HepG2 (cell line): Measurements from ENCODE around the gene STX5. TPM values are rescaled to one million over a fixed set of nuclear protein-coding genes. Genes with fewer than 3 reads are reported as not detected.

Experiments used
- ATF6 ChIP-seq: sonication (generic); formaldehyde crosslinking; conservative IDR thresholded peaks from 2 replicates; pipeline ENCODE4 v1.4.0; 2020; ENCODE audit warnings: missing genetic modification reagents
- BATF2 ChIP-seq: sonication (generic); formaldehyde crosslinking; IDR thresholded peaks from 2 replicates; pipeline ENCODE4 v1.8.0; 2022; ENCODE audit warnings: mild to moderate bottlenecking, missing genetic modification reagents, moderate library complexity
- CCDC6 ChIP-seq: sonication (generic); formaldehyde crosslinking; IDR thresholded peaks from 2 replicates; pipeline ENCODE4 v1.8.1; 2022; ENCODE audit warnings: mild to moderate bottlenecking, missing genetic modification reagents, moderate library complexity
- DR1 ChIP-seq: sonication (generic); formaldehyde crosslinking; IDR thresholded peaks from 2 replicates; pipeline ENCODE4 v1.8.0; 2021; ENCODE audit warnings: mild to moderate bottlenecking, missing genetic modification reagents, inconsistent platforms
- HOMEZ ChIP-seq: IDR thresholded peaks from 2 replicates; pipeline ENCODE4 v1.6.1; 2016; ENCODE audit warnings: low read depth
- KDM6A ChIP-seq: IDR thresholded peaks from 2 replicates; pipeline ENCODE4 v1.6.1; 2016; ENCODE audit warnings: low read depth
- SAP130 ChIP-seq: IDR thresholded peaks from 2 replicates; pipeline ENCODE4 v1.6.1; 2016; ENCODE audit warnings: low read depth
- SP5 ChIP-seq: IDR thresholded peaks from 2 replicates; pipeline ENCODE4 v1.6.1; 2016; ENCODE audit warnings: low read depth, borderline replicate concordance
- SYNCRIP ChIP-seq: fragments of 200-400 bp; formaldehyde crosslinking; IDR thresholded peaks from 2 replicates; pipeline ENCODE4 v1.6.1; 2018; ENCODE audit warnings: mild to moderate bottlenecking, low read depth, low read length; ENCODE audit not compliant: insufficient read depth
- TFE3 ChIP-seq: IDR thresholded peaks from 2 replicates; pipeline ENCODE4 v1.6.1; 2016
- ZFP82 ChIP-seq: sonication (generic); formaldehyde crosslinking; IDR thresholded peaks from 2 replicates; pipeline ENCODE4 v1.5.1; 2020; ENCODE audit warnings: mild to moderate bottlenecking, missing genetic modification reagents, borderline replicate concordance
- ZHX1 ChIP-seq: sonication (generic); formaldehyde crosslinking; IDR thresholded peaks from 2 replicates; pipeline ENCODE4 v1.8.1; 2022; ENCODE audit warnings: low read depth, mild to moderate bottlenecking, missing genetic modification reagents
- ZNF12 ChIP-seq: sonication (generic); formaldehyde crosslinking; IDR thresholded peaks from 2 replicates; pipeline ENCODE4 v1.5.0; 2020; ENCODE audit warnings: missing genetic modification reagents
- ZNF30 ChIP-seq: sonication (generic); formaldehyde crosslinking; IDR thresholded peaks from 2 replicates; pipeline ENCODE4 v1.5.0; 2020; ENCODE audit warnings: mild to moderate bottlenecking, missing genetic modification reagents
- ZNF414 ChIP-seq: sonication (generic); formaldehyde crosslinking; IDR thresholded peaks from 2 replicates; pipeline ENCODE4 v1.5.0; 2020; ENCODE audit warnings: missing genetic modification reagents
- ZNF549 ChIP-seq: sonication (generic); formaldehyde crosslinking; IDR thresholded peaks from 2 replicates; pipeline ENCODE4 v1.5.0; 2020; ENCODE audit warnings: missing genetic modification reagents
- ZSCAN31 ChIP-seq: sonication (generic); formaldehyde crosslinking; IDR thresholded peaks from 2 replicates; pipeline ENCODE4 v1.5.0; 2020; ENCODE audit warnings: low read depth, mild to moderate bottlenecking, missing genetic modification reagents
- polyA plus RNA-seq, 8 experiments: library from polyadenylated mRNA; depleted of rRNA in 3 of 8; stranded (reverse) in 7 of 8; unstranded in 1 of 8; fragments of >200 nt; fragmentation: Illumina TruSeq in 4 of 8; extraction: Trizol in 4 of 8; gene quantifications; 2 replicates each; pipeline versions ENCODE4 v1.2.1 to v1.2.3, GENCODE V29; 2011 to 2016; ENCODE audit warnings: low read depth in 4 of 8, missing spikeins in 1 of 8, mixed read lengths in 1 of 8; ENCODE audit not compliant: insufficient read depth in 1 of 8
- total RNA-seq, 5 experiments: library from RNA; depleted of rRNA; stranded (reverse); fragments of >200 nt; fragmentation: Illumina TruSeq; extraction: Trizol; gene quantifications; 2 replicates each; pipeline ENCODE4 v1.2.3, GENCODE V29; 2016; ENCODE audit warnings: low read depth in 1 of 5

The STX5 gene
- total and polyA plus RNA-seq, 2 of the 13 experiments (the other 11 are each of a cell fraction or from before 2014, with no cell fraction given), result 26.9 to 30.0 TPM

- peak; percentile 80 for TF ChIP-seq SAP130 (CRISPR knock-in tag)
- TF ChIP-seq ZSCAN31 (CRISPR knock-in tag), result no peak
- TF ChIP-seq CCDC6, result no peak
- no peak for TF ChIP-seq ZNF549
- no peak for TF ChIP-seq SYNCRIP
- peak; percentile 12; the same call in 1 of the 2 replicates for TF ChIP-seq SP5
- TF ChIP-seq TFE3 (CRISPR knock-in tag), result no peak; the same call in 1 of the 2 replicates
- TF ChIP-seq ZHX1 (CRISPR knock-in tag), result no peak
- TF ChIP-seq KDM6A (CRISPR knock-in tag), result no peak; the same call in 1 of the 2 replicates
- no peak for TF ChIP-seq ZNF12 (CRISPR knock-in tag)
- TF ChIP-seq HOMEZ, result no peak
- TF ChIP-seq ZNF414, result peak; percentile 64; the same call in 1 of the 2 replicates
- no peak for TF ChIP-seq ATF6 (CRISPR knock-in tag)
- TF ChIP-seq DR1 (CRISPR knock-in tag), result peak; percentile 88
- TF ChIP-seq ZNF30 (CRISPR knock-in tag), result no peak
- TF ChIP-seq ZFP82 (CRISPR knock-in tag), result no peak
- TF ChIP-seq BATF2 (CRISPR knock-in tag), result no peak
Observed at GRCh38 chr11:62831520-62832335, at the start of gene STX5 (continued).
